GM18867 (cell line): Measurements from ENCODE around the gene PRSS33.

Source experiments
- ATAC-seq: cut with Tn5 transposase; IDR thresholded peaks from one replicate; pipeline ENCODE4 v1.9.1; 2021; ENCODE audit warnings: mild to moderate bottlenecking, moderate library complexity; ENCODE audit not compliant: unreplicated experiment

PRSS33 gene

GRCh38 chr16:2803545-2804195 lies 16.3 kb upstream of the PRSS33 start:
- no peak for ATAC-seq

GRCh38 chr16:2799859-2800226 lies 12.5 kb upstream of the PRSS33 start:
- no peak for ATAC-seq

GRCh38 chr16:2799205-2799858 lies 12.0 kb upstream of the PRSS33 start:
- ATAC-seq = no peak

- no peak for ATAC-seq
Observed at GRCh38 chr16:2798723-2799204, 11.4 kb upstream of the PRSS33 start.

GRCh38 chr16:2795395-2796143 lies 8.2 kb upstream of the PRSS33 start:
- no peak for ATAC-seq

- no peak for ATAC-seq
Observed at GRCh38 chr16:2792940-2793339, 5.6 kb upstream of the PRSS33 start.

GRCh38 chr16:2791174-2791573 lies 3.8 kb upstream of the PRSS33 start:
- ATAC-seq = no peak

- no peak for ATAC-seq
Observed at GRCh38 chr16:2790631-2791030, 3.3 kb upstream of the PRSS33 start.

- ATAC-seq = no peak
Observed at GRCh38 chr16:2787961-2788360, 601 bp upstream of the PRSS33 start.

GRCh38 chr16:2786826-2787151 lies 571 bp downstream of the PRSS33 start:
- no peak for ATAC-seq

GRCh38 chr16:2786061-2786825 lies 1.1 kb downstream of the PRSS33 start:
- ATAC-seq = no peak

GRCh38 chr16:2785101-2785991 lies 2.0 kb downstream of the PRSS33 start:
- ATAC-seq = no peak

- ATAC-seq = no peak
Observed at GRCh38 chr16:2784358-2785100, 2.8 kb downstream of the PRSS33 start.

- ATAC-seq = no peak
Observed at GRCh38 chr16:2783581-2784357, 3.6 kb downstream of the PRSS33 start.

GRCh38 chr16:2782583-2783351 lies 4.6 kb downstream of the PRSS33 start:
- no peak for ATAC-seq

GRCh38 chr16:2779978-2780898 lies 7.1 kb downstream of the PRSS33 start:
- no peak for ATAC-seq
